HG03039 (cell line): ENCODE data around the gene PLSCR4.

Source experiments
- ATAC-seq: cut with Tn5 transposase; IDR thresholded peaks from one replicate; pipeline ENCODE4 v1.9.1; 2021; ENCODE audit warnings: mild to moderate bottlenecking, moderate library complexity; ENCODE audit not compliant: unreplicated experiment

Gene PLSCR4

DNA sequence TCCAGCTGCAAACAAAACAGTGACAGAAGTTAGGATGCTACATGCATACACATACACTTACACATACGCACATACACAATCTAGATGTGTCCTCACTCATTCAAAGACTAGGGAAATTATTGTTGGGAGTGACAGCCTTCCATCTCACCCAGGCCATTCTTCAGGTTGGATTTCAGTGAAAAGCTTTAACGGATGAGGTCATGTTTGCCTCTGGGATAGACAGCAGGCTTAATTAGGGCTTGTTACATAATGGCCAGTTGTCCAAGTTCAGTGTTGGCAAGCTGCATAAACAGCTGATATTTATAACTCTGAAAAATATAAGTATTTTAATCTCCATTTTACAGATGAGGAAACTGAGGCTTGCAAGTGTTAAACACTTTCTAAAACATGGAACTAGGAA is 54.1 kb downstream of the PLSCR4 start:
- no peak for ATAC-seq

DNA sequence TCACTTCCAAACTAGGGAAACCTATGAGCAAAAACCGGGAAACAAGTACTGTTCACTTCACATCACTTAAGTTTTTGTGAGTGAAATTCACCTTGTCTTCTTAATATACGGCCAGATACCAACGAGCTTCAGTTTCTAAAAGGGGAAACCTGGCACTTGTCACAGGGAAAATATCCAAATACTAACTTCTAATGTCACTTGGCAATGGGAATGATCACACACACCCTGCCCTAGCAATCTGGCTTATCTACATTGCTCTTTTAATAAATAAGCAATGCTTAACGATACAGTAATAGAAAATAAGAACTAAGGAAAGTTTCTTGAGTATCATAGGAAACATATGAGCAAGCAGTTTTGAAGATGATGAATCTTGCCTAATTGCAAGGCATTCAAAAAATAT is 55.3 kb downstream of the PLSCR4 start:
- ATAC-seq = no peak

DNA sequence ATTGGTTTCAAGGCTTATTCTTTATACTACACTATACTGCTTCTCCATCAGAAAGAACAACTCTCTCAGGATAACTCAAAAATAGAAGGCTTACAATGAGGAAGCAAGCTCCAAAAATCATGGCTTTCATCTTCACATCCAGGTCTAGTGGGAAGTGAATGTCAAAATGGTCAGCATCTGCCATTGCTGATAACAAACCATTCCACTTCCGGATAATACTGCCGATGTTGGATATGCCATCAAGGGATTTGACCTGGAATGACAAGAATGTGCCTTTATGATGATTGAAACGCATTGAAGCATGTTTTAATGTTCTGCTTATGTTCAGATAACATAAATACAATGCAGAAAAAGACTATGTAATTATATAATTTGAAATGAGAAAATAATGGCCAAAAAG is 55.9 kb downstream of the PLSCR4 start:
- no peak for ATAC-seq

DNA sequence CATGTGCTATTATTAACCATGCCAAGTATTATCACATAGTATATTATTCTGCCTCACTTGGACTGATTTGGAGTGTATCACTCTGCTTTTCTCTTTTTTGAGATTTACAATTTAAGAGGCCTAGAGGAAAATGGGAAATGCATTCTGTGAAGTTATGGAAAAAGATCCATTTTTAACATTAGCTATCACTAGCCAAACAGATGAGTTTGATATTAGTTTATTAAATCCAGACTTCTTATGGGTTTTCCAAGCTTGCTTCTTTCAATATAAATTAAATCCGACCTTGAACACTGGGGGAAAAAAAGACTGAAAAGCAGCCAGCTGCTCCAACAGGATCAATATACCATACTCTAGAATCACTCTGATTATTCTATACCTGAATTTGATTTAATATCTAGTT is 59.9 kb downstream of the PLSCR4 start:
- no peak for ATAC-seq

DNA sequence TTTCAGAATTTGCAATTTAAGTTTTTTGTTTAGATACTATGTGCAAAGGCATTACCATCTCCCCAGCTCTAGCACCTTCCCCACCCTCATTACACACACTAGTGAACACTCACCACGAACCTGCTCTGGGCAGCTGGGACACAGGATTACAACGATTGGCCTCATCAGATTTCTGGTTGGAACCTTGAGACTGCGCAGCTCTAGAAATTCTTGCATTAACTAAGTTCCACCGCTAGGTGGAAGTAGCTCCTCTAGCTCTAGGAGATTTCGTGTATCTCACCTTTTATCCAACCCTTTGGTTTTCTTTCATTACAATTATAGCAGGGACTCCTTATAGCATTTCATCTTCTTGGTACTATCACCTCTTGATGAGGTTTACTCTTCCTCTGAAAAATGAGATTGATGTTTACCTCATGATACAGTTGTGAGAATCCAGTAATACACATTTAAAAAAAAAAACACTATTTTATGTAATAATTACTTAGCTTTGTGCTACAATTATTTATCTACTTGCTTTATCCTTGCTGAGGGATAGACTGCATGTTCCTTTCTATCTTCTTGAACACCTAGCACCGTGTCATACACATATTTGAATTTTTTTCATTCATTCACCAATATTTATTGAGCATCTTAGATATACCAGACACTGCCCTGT is 61.3 kb downstream of the PLSCR4 start:
- ATAC-seq = peak; percentile 96

DNA sequence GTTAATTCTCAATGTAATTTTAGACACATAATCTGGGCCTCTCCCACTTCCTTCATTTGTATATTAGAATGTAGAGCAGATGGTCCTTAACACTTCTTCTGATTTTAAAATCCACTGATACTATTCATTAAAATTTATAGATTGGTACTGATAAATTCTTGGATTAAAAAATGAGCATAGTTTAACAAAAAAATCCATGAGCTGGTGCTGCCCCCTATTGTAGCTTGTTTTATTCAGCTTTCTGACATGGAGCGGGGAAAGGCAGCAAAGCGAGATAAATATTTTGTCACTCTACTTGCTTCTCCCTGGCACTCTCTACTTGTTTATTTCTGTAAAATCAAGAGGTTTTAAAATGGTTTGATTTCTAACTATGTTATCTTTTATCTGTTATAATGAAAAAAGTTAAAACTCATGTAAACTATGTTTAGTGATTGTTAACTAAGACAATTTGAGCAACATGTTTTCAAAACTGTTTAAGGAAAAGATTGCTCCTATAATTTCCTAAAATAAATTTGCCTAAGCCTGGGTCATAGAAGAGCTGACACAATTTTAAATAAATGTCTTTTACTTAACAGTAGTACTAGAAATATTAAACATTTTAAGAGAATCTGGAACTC is 63.5 kb downstream of the PLSCR4 start:
- no peak for ATAC-seq

DNA sequence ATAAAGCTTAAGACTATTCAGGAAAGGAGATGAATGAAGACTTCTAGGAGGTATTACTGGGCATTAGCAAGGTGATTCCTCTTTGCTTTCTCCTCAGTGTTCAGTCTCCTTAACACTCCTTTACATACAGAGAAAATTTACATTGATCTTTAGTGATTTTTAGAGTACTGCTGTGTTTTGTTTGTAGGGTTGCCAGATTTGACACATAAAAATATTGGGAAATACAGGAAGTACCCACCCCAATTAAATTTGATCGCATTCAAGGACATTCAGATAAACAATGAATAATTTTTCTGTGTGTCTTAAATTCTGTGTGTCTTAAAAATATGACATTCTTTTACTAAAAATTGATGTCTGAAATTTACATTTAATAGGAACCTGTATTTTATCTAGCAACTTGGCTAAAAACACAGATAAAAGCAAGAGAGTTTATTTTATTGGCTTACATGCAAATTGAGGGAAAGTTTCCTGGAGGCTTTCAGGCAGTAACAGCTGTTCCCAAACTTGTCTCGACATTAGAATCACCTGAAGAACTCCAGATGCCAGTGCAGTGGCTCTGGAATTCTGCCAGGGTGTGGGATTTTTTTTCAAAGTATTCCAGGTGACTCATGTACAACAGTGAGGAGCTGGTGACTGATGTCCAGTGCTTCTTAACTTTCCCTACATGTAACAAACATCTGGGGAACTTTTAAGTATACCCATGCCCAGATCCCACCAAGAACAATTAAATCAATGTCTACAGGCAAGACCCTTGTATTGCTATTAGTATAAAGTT is 66.5 kb downstream of the PLSCR4 start:
- ATAC-seq = no peak

DNA sequence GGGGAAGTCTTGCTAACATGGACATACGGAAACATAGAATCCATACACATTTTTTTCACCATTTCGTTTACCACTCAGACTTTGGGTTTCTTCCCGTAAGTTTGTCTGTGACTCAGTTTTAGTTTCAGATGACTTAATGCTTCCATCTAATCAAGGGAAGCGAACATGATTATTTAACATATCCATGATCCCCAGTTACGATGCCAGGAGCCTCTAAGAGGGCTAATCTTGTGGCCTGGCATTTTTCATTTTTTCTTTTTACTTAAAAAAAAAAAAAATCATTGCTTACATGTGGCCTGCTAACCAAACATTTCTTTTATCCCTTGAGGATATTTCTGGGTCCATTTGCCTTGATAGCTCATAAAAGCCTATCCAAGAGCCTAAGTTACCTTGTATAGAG is 69.7 kb downstream of the PLSCR4 start:
- ATAC-seq = no peak

DNA sequence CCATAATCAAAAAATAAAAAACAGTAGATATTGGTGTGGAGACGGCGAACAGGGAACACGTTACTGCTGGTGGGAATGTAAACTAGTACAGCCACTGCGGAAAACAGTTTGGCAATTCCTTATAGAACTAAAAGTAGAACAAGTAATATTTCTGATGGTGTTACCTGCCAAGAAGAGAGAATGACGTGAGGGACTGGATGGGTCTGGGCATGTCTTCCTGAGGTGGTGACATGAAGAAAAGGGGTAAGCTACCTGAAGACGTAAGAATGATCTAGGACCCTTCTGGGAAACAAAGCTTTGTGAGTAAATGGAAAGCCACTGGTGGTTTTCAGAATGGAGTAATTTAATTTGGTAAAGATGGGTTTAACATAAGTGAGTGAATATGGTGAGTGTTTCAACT is 70.5 kb downstream of the PLSCR4 start:
- ATAC-seq = no peak

DNA sequence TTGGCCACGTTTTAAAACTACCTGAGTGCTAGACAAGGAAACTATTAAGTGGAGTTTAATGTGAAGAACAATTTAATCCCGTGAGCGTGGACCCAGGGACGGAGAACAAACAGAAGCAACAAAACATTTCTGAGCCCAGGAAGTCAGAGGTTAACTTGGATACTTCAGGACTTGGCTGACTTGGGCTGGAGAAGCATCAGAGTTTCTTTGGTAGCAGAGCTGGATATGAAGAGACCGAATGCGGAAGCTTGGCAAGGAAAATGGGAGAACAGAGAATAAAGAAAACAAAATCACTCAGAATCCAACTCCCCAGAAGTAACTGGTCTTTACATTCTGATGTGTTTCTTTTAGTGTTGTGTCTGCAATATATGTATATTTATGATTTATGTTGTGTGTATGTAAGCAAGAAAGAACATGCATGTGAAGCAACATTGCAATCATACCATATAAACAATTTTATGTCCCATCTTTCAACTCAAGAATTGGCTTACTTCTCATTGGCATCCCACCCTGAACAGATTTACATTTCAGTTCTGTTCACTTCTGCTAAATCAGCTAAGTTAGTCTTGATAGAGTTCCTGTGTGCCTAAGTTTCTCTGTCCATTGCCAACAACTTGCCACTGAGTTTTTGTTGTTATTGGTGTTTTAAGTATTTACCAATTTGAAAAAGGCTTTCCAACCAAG is 72.8 kb downstream of the PLSCR4 start:
- ATAC-seq = no peak

DNA sequence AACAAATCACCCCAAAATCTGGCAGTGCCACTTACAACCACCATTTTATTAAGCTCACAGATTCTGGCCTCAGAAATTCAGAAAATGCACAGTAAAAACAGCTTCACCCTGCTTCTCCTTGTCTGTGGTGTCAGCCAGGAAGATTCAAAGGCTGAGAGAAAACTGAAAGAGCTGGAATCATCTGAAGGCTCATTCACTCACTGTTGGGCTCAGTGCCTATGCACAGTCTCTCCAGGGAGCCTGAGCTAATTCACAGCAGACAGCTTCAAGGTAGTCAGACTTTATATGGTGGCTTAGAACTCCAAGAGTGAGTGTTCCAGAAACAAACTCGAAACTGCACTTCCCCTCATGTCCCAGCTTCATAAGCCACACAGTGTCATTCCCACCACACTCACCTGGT is 73.4 kb downstream of the PLSCR4 start:
- ATAC-seq = no peak

DNA sequence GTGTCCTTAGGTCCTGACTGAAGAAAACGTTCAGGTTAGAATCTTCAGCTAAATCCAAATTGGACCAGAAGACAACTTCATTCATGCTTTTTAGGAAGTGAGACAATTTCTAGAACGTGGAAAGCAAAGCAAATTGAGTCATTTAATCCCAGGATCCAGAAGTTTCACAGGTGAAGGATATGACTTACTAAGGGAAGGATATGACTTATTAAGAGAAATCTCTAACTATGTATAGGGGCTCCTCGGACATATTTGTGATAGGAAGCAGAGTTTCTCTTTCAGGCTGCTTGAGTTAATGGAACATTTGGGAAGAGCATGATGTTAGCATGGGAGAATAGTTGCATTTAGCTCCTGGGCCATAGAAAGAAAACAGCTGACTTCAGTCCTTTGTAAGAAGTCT is 73.8 kb downstream of the PLSCR4 start:
- ATAC-seq = no peak

DNA sequence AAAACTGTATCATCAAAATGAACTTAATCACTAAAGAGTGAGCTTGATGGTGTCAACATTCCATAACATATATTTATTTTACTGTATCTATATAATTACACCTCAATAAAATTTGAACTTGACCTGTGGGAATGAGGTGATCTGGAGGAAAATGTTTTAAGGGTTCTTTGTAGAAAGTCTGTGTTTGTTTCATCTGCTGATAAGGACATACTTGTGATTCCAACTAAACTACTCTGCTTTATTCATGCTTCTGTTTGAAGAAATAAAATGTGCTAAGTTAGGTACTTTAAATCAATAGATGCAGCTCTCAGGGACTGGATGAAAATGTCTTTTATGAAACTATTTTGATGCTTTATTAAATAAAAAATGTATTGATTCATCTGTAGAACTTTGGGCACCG is 78.3 kb downstream of the PLSCR4 start:
- no peak for ATAC-seq

DNA sequence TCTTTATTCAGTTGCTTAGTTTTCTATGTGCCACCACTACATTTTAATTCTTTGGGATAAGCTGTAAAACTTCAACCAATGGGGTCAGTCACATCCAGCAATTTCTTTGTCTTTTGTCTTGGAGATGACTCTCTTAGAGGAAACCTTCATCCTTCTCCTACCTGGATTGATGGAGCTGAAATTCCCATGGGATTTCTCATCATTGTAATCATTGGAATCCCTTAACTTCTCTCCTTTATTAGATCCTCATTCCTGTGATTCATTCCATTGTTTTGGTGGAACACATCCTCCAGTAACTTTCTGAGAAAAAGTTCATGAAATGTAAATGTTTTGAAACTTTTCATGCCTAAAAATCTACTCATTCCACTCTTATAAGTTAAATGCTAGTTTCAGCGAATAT is 80.3 kb downstream of the PLSCR4 start:
- ATAC-seq = no peak

DNA sequence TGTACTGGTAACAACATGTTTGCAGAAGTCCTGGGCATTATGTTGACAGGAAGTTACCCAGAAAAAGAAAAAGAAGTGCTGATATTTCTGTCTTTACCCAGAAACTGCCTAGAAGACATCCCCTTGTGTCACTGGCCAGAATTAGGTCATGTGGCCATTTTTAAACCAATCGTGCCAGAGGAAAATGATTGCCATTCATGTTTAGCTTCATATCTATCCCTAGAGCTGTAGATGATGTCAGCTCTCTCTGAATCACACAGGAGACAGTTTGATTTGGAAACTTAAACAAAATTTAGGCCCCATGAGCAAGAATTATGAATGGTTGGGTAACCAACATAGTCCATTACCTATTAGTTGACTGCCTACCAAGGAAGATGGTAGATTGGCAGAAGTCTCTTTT is 81.0 kb downstream of the PLSCR4 start:
- ATAC-seq = no peak

DNA sequence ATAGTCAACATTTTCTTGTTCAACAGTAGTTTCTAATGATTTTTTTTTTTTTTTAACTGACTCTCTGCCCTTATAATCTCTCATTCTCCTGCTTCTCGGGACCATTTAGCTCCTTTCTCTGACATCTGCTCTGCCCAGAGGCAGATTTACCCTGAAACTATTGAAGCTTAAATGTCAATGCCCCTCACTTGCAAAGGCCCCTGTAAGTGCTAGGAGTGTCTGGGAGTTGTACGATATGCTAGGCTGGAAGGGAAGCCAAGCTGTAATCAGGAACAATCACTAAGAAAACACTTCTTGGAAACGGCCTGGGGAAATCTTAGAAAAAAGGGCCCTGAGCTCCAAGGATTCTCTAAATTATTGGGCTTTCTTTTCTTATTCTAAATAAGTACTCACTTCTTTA is 84.1 kb downstream of the PLSCR4 start:
- ATAC-seq = no peak

DNA sequence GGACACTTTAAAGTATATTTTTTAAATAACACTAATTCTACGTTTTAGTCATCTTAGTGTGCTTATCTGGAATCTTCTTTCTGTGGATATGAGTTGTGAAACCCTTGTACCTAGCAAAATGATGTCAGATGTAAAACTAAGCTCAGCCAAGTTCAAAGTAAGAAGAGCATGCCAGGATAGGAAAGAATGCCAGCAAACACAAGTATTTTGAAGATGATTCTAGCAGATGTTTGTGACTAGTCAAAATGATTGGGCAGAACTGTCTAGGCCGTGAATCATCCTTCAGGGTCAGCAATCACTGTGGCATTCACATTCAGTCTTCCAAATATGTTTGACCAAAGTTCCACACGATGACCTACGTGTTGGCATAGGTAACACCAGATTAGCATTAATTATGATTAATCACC is 84.5 kb downstream of the PLSCR4 start:
- ATAC-seq = no peak

DNA sequence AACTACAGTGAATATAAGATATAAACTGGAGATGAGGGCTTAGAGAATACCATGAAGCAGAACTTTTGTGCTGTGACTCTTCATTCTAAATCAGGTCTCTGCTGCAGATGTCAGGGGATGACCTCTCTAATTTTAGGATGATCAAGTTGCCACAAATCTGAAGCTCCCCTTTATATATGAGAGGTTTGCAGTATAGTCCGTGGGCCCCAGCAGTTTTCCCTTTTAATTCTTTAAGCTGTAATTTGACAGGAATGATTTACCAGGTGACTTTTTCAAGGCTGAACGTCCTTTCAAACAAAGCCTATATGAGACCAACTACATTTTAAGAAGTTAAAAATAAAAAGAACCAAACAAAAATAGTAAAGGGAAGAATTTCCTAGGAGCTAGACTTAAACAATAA is 85.0 kb downstream of the PLSCR4 start:
- no peak for ATAC-seq

DNA sequence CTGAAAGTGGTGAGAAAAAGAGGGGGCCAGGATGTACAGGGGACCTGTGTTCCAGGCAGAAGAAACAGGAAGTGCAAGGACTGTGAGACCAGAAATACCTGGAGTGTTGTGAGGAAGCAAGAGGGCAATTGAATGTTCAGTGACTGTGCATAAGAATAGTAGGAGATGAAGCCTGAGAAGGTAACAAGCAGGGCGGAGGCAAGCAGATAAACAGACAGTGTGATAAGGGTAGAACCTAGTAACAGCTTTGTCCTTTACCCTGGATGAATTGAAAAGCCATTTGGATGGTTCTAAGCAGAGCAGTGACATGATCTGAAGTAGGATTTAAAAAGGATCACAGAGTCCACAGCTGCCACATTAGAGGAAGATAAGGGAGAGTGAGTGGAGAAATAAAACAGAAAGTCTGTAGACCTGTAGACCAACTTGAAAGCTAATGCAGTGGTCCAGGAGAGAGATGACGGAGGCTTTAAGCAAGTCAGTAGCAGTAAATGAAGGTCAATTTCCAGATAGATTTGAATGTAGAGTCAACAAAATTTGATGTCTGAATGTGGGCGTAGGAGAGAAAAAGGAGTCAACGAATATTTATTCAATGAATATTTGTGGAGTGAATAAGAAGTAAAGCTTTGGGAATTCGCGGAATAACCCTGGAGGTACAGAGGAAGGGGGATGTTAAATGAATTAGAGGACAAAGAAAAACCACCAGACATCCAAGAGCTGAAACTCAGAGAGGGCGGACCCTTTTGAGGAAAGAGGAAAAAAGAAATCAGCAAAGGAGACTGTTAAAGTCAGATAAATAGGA is 85.7 kb downstream of the PLSCR4 start:
- no peak for ATAC-seq

DNA sequence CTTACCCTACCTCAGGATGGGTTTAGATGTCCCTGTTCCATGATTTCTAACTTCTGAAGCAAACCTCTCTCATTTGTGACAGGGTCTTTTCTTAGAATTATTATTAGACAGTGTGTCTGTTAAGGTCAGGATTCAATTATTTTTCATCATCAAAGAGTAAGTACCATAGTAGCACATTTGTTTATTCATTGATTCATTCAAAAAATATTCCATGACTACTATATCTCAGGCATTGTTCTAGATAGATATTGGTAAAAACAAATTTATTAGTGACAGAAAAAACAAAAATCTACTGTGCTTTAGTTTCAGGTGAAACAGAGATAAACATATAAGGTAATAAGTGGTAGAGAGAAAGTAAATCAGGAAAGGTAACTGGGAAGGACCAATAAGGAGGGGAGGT is 86.4 kb downstream of the PLSCR4 start:
- no peak for ATAC-seq

DNA sequence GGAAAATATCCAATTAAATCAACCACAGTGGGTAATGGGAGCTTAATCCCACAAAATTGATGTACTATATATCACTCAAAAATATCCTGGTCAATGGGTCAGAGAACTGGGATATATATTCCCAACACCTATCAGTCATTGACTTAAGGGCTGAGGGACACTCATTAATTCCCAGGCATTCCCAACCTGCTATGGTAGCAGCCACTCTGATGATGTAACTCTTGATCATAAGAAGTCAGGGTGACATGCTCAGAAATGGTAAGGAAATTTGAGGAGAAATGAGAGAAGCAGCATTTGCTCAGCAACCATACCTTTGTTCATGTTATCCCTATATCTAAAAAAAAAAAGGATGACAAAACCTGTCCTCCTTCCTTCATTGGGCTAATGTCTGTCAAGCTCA is 86.8 kb downstream of the PLSCR4 start:
- no peak for ATAC-seq
